A204.1 (cell line): ENCODE data around the gene CNIH2.
"Not testable (repeated sequence)": the region's sequence is repeated elsewhere in the genome, so short reads cannot be mapped to it uniquely, and the experiment has no call there.

ENCODE experiments used
- FAIRE-seq: peaks from 2 replicates; lab custom pipeline; 2012; peaks lifted over from hg19 to GRCh38; lab: Jason Lieb, UNC

Gene CNIH2

DNA sequence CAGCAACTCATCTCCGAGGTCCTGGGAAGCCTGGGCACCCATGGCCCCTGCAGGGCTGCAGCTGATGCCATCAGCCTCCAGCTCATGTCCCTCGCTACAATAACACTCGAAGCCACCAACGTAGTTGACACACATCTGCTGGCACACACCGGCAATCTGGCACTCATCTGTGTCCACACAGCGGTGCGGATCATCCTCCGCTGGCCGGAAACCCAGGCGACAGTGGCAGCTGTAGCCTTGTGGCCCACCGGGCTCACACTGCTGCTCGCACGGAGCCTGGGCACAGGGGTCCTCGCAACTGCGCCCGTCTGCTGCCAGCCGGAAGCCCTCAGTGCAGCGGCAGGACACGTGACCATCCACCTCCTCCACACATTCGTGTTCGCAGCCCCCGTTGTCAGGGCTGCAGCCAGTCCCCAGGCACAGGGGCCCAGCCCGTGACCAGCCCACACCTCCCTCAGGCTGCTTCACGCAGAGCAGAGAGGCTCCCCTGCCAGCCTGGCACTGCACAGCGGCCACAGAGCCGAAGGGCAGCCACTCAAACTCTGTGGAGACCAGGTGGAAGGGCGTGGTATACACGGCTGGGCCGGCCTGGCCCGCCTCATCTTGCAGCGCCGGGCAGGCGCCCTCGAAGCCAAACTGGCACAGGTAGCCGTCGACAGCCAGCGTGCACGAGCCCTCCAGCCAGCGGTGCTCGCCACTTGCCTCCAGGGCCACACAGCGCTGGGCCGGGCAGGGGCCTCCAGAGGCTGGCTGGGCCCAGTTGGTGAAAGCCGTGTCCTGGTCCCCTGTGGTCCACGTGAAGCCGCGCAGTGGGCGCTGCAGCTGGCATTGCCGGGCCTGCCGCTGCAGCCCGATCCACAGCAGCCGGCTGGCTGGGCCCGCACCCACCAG lies 38.2 kb downstream of the CNIH2 start:
- FAIRE-seq, result no peak

- no peak for FAIRE-seq
Observed at GRCh38 chr11:66316849-66317251, 38.9 kb downstream of the CNIH2 start, which contains the start of gene CD248. Gene CD248, minus strand, starts transcription at chr11:66317044. Its CDS starts 17 bp downstream, at chr11:66317027.

DNA sequence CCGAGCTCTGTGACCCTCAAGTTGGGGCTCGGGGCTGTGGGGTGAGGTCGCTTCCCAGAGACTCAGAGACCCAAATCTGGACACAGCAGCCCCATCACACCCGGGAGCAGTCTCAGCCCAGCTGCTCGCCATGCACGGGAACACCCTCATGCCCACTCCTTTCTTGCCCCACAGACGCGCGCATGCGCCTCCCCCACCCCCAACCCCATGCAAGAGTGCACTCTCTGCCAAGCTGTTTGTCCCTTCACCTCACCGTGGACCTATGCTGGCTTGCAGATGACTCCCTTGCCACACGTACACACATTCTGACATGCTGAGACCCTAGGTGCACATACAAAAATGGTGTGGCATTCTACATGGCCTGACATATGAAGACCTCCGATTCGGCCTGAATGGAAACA lies 39.3 kb downstream of the CNIH2 start:
- FAIRE-seq, result no peak

DNA sequence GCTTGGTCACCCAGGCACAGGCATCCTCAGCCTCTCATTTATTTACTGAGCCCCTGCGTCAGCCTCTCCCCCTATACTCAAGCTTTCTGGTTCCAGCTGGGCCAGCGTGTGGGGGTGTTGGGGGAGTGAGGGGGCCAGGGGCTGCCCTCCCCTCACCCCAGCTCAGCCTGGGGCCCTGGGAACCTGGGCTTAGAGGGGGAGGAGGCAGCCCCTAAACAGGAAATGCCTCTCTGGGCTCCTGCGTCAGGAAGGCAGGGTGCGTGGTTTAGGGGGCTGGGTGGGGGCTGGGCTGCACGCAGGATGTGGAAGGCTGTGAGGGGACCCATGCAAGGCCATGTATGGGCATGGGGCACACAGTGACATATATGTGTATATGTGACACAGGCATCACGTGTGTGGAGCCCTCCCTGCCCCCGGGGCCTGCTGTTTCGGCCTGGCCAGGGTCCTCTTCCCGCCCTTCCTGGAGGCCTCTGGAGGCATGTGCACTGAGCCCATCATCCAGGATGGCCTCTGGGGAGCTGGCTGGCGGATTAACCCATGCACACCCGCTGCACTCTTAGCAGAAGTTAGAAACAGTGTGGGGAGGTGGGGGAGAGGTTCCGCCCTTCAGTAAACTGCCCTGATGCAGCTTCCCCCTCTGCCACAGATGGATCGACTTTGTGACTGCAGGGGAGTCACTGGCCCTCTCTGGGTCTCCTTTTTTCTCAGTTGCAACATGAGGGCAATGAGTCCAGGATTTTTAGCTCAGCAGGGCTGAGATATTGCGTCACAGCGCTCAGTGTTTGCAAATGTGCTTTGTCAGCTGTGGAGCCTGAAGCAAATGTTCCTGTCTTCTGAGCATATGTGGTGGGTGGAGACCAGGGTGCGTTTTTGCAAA lies 40.0 kb downstream of the CNIH2 start:
- no peak for FAIRE-seq

DNA sequence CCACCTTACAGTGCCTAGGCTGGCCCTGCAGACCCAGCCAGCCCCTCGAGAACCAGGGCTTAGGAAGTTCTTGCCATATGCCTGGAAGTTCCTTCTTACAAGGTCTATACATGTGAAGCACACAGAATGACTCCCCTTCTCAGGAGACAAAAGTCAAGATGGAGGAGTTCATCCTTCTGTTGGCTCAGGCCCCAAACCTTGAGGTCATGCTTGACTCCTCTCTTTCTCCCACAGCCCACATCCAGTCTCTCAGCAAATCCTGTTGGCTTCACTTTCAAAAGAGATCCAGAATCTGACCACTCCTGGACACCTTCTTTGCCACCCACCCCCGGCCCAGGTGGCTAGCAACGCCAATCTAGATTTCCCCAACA lies 40.6 kb downstream of the CNIH2 start:
- FAIRE-seq, result no peak

DNA sequence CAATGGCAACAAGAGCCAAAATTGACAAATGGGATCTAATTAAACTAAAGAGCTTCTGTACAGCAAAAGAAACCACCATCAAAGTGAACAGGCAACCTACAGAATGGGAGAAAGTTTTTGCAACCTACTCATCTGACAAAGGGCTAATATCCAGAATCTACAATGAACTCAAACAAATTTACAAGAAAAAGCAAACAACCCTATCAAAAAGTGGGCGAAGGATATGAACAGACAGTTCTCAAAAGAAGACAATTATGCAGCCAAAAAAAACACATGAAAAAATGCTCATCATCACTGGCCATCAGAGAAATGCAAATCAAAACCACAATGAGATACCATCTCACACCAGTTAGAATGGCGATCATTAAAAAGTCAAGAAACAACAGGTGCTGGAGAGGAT lies 42.3 kb downstream of the CNIH2 start:
- not testable (repeated sequence) for FAIRE-seq

- not testable (repeated sequence) for FAIRE-seq
Observed at GRCh38 chr11:66320748-66321147, 42.8 kb downstream of the CNIH2 start.

DNA sequence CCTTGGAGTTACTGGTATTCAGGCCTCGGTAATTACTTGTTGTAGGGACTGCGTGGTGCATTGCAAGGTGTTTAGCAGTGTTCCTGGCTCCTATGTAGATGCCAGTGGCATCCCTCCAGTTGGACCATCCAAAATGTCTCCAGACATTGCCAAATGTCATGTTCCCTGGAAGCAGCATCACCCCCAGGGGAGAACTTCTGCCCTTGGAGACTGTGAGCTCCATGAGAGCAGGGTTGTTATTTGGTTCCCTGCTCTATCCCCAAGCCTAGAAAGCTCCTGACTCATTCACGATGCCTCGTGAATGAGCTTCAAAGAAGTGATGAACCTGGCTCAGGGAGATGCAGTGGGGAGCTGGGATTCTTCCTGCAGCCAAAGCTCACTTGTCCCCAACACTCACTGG lies 43.6 kb downstream of the CNIH2 start:
- no peak for FAIRE-seq

DNA sequence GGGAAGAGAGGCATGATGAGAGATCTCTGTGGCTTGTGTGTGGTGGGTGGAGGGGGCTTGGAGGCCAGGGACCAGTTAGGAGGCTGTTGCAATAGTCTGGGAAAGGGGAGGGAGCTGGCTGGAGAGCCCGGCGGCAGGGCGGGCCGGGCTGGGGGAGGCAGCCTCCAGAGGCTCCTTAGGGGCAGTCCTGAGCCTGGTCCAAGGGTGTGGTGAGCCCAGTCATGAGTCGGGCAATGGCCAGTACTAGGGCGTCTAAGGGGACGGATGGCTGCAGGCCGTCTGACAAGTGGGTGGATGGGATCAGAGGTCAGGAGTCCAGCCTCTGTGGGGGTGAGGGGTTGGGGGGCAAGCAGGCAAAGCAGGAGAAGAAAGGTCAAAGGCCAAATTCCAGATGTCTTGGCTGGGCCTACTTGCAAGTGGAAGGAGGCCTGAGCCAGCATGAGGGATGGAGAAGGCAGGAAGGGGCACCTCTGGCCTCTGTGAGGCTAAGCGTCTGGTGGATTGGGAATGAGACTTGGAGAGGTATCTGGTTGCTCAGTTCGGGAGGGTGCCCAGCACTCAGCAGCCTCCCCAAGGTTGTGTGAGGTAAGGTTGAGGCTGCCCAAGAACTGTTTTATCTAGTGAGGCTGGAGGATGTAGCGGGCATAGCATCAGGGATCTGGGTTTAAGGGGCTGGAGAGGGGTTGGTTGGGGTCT lies 44.9 kb downstream of the CNIH2 start:
- FAIRE-seq, result no peak

GRCh38 chr11:66323684-66324083 lies 45.7 kb downstream of the CNIH2 start:
- FAIRE-seq, result no peak

DNA sequence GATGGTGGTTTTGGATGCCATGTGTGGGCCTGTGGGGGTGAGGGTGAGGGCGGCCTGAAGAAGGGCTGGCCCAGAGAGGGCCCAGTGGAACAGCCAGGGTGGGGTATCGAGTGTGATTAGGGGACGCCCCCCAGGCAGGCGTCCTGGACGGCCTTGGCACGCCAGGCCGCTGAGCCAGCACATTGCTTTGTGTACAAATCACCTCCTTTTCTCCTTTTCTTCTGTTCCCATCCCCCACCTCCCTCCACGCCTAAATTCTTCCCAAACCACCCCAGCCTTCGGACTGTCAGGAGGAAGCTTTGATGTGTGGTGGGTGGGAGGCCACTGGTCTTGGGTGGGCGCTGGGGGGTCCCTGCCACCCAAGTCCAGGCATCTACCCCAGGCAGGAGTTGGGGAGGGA lies 46.7 kb downstream of the CNIH2 start:
- FAIRE-seq, result no peak

GRCh38 chr11:66325263-66325671 lies 47.3 kb downstream of the CNIH2 start:
- FAIRE-seq, result no peak

DNA sequence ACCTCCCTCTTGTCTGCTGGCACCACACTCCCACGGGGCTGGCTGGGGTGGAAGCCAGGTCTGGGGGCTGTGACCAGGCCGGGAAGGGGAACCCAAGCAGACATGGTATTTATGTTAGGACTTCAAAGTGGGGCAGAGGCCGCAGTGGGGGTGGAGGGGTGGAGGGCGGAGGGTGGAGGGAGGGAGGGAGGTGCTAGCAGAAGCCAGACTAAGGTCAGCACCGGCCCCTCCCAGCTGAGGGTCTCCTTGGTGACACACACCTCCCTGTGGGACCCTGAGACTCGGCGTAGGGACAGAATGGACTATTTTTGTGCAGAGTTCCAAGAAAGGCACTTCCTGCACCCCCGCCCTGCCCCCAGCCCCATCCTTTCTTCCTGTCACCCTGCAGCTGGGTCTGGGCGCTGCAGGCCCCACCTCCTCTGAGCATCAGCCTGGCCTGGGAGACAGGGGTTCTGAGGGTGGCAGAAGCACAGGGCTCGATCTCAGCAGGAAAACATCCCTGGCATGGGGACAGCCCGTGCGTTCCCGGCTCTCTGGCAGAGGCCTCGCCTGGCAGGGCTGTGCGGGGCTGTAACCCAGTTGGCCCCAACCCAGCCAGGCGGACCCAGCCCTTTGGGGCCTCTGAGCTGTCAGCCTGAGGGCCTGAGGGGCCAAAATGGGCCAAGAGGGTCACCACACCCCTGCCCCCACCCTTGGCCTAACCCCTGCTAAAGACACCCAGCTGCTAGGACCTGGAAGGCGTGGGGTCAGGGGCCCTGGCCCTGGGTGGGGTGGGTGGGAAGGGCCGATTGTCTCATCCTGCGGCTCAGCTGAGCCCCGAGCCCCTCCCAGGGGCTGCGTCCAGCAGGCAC lies 48.5 kb downstream of the CNIH2 start:
- no peak for FAIRE-seq

GRCh38 chr11:66327171-66328030 lies 49.4 kb downstream of the CNIH2 start:
- FAIRE-seq, result no peak

- FAIRE-seq, result no peak
Observed at GRCh38 chr11:66328031-66328301, 50.0 kb downstream of the CNIH2 start.

- no peak for FAIRE-seq
Observed at GRCh38 chr11:66328302-66329144, 50.5 kb downstream of the CNIH2 start.

GRCh38 chr11:66329165-66329673 lies 51.2 kb downstream of the CNIH2 start:
- no peak for FAIRE-seq

- FAIRE-seq, result no peak
Observed at GRCh38 chr11:66330931-66331330, 53.0 kb downstream of the CNIH2 start.

- FAIRE-seq, result no peak
Observed at GRCh38 chr11:66331542-66332370, 53.8 kb downstream of the CNIH2 start.
